Neural cell (in vitro differentiated cells): ENCODE measurements around the gene HPRT1.

Experiments used
- CTCF ChIP-seq: fragments of 450-650 bp; IDR thresholded peaks from 2 replicates; pipeline ENCODE4 v1.5.1; 2014; ENCODE audit warnings: antibody characterized with exemption, mild to moderate bottlenecking, moderate library complexity; ENCODE audit not compliant: poor library complexity, severe bottlenecking
- EP300 ChIP-seq: fragments of 450-650 bp; conservative IDR thresholded peaks from 2 replicates; pipeline ENCODE4 v1.6.1; 2014; ENCODE audit warnings: antibody characterized with exemption, mild to moderate bottlenecking, moderate library complexity; ENCODE audit not compliant: poor library complexity, severe bottlenecking
- EZH2 ChIP-seq: fragments of 200-600, 300-800 bp; shearing (Covaris generic), sonication (generic); IDR thresholded peaks from 2 replicates; pipeline ENCODE4 v1.6.1; 2014; ENCODE audit warnings: antibody characterized with exemption, low read length, borderline replicate concordance, mild to moderate bottlenecking; ENCODE audit not compliant: insufficient read depth, poor library complexity, severe bottlenecking
- POLR2AphosphoS5 ChIP-seq: IDR thresholded peaks from 2 replicates; pipeline ENCODE4 v1.6.1; 2012
- REST ChIP-seq: IDR thresholded peaks from 2 replicates; pipeline ENCODE4 v1.6.1; 2012; ENCODE audit warnings: borderline replicate concordance
- SMC3 ChIP-seq: fragments of 450-650 bp; conservative IDR thresholded peaks from 2 replicates; pipeline ENCODE4 v1.6.1; 2014; ENCODE audit warnings: antibody characterized with exemption, mild to moderate bottlenecking, moderate library complexity; ENCODE audit not compliant: poor library complexity

- no peak for TF ChIP-seq EZH2
- TF ChIP-seq EP300: no peak
- TF ChIP-seq REST: no peak
- TF ChIP-seq POLR2AphosphoS5: no peak
- no peak for TF ChIP-seq CTCF
- TF ChIP-seq SMC3: no peak
These were observed 16.3 kb downstream of the HPRT1 start for GRCh38 chrX:134476284-134476683.
